OCI-LY7 (cell line): ENCODE measurements around the gene MINDY4.

ENCODE experiments used
- EZH2phosphoT487 ChIP-seq: fragments of 200-600 bp; sonication (generic); IDR thresholded peaks from 2 replicates; pipeline ENCODE4 v1.6.1; 2018; ENCODE audit warnings: low read depth, borderline replicate concordance, mild to moderate bottlenecking, mixed run types, antibody characterized with exemption, low read length, moderate library complexity, mixed read lengths
- TF ChIP-seq, protein P1 (sequence below): fragments of 200-600 bp; sonication (generic); conservative IDR thresholded peaks from 2 replicates; pipeline ENCODE4 v1.5.1; 2014; ENCODE audit warnings: mild to moderate bottlenecking, antibody characterized with exemption, low read length, moderate library complexity, mixed read lengths

DNA sequence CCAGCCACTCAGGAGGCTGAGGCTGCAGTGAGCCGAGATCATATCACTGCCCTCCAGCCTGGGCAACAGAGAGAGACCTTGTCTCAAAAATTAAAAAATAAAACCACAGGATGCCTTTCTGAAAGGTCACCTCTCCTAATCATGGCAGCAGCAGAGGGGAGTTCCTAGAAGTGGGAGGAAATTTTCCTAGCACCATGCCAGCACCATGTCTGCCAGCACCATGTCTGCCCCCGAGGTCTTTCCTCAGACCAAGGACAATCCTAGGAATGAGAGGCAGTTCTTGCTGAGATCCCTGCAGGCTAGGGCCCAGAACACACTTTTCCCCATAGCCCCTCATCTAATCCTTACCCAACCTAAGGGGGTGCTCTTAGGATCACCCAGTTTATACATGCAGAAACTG, 41.6 kb upstream of the MINDY4 start:
- TF ChIP-seq, protein P1, sequence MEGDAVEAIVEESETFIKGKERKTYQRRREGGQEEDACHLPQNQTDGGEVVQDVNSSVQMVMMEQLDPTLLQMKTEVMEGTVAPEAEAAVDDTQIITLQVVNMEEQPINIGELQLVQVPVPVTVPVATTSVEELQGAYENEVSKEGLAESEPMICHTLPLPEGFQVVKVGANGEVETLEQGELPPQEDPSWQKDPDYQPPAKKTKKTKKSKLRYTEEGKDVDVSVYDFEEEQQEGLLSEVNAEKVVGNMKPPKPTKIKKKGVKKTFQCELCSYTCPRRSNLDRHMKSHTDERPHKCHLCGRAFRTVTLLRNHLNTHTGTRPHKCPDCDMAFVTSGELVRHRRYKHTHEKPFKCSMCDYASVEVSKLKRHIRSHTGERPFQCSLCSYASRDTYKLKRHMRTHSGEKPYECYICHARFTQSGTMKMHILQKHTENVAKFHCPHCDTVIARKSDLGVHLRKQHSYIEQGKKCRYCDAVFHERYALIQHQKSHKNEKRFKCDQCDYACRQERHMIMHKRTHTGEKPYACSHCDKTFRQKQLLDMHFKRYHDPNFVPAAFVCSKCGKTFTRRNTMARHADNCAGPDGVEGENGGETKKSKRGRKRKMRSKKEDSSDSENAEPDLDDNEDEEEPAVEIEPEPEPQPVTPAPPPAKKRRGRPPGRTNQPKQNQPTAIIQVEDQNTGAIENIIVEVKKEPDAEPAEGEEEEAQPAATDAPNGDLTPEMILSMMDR: no peak
- TF ChIP-seq EZH2phosphoT487: no peak
